Measurements from ENCODE around the gene NLRP8.
"Not testable (repeated sequence)": the region's sequence is repeated elsewhere in the genome, so short reads cannot be mapped to it uniquely, and the experiment has no call there.

Gene NLRP8

GRCh38 chr19:55980415-55980814, 32.8 kb downstream of the NLRP8 start:
- DNase-seq: no peak

- DNase-seq: no peak
These were observed 37.6 kb downstream of the NLRP8 start for GRCh38 chr19:55985254-55985653.

GRCh38 chr19:55986487-55986886, 38.9 kb downstream of the NLRP8 start, which contains the start of gene NLRP5:
TSS of gene NLRP5 (plus strand) at chr19:55986775.
- DNase-seq: no peak

- no peak for DNase-seq
These were observed 43.2 kb downstream of the NLRP8 start for GRCh38 chr19:55990831-55991230.

GRCh38 chr19:55993492-55993891, 45.9 kb downstream of the NLRP8 start:
- DNase-seq: no peak

GRCh38 chr19:56014765-56015164, 67.1 kb downstream of the NLRP8 start:
- no peak for DNase-seq

- DNase-seq: no peak
These were observed 68.1 kb downstream of the NLRP8 start for GRCh38 chr19:56015756-56016155.

- DNase-seq: not testable (repeated sequence)
These were observed 71.7 kb downstream of the NLRP8 start for GRCh38 chr19:56019325-56019724.

- DNase-seq: not testable (repeated sequence)
These were observed 72.8 kb downstream of the NLRP8 start for GRCh38 chr19:56020355-56020975.

GRCh38 chr19:56026769-56027168, 79.1 kb downstream of the NLRP8 start:
- DNase-seq: no peak

Measured in stimulated activated CD4-positive, alpha-beta T cell treated with anti-CD3 and anti-CD28 coated beads, Interleukin-2, amount 100 ng/mL, for 48 hours (primary cell).